Measurements from ENCODE around the gene DPH3. TPM values are rescaled to one million over a fixed set of nuclear protein-coding genes. Genes with fewer than 3 reads are reported as not detected.

The DPH3 gene
- polyA plus RNA-seq, 1 experiment: 31.4 TPM

GRCh38 chr3:16236030-16236639 is 28.6 kb downstream of the DPH3 start:
- Histone ChIP-seq H3K9me3 (ENCODE audit: control insufficient read depth, insufficient read depth, low read length) (no peaks in the 10 kb centered on the region), H3K4me3 (ENCODE audit: low read depth, low read length) (no peak overlapping the region), H3K27me3 (ENCODE audit: control insufficient read depth, insufficient read depth, low read length) (no peaks in the 10 kb centered on the region), H3K27ac (ENCODE audit: low read depth, low read length) (no peak overlapping the region)
- no peak for TF ChIP-seq CTCF (IDR thresholded peaks at IDR 0.05; ENCODE audit: low read depth, low read length)
- no peak for DNase-seq (ENCODE audit: low read depth, low spot score)
- ChIA-PET CTCF (no interaction called here), POLR2A (no interaction called here)

GRCh38 chr3:16234281-16234680 is 30.5 kb downstream of the DPH3 start:
- H3K27ac ChIP-seq (ENCODE audit: low read depth, low read length): no peak overlapping the region
- ChIA-PET POLR2A (no interaction called here), CTCF (interaction anchor here (0.5 to 2.1 kb wide), 2 partner anchors 211 to 418 kb away, joined by 3 to 4 read pairs; no protein-coding TSS in a partner anchor)
- no peaks in the 10 kb centered on the region for H3K27me3 ChIP-seq (ENCODE audit: control insufficient read depth, insufficient read depth, low read length)
- no peak for DNase-seq (ENCODE audit: low read depth, low spot score)
- no peak for TF ChIP-seq CTCF (IDR thresholded peaks at IDR 0.05; ENCODE audit: low read depth, low read length)
- no peak overlapping the region for H3K4me3 ChIP-seq (ENCODE audit: low read depth, low read length)
- no peaks in the 10 kb centered on the region for H3K9me3 ChIP-seq (ENCODE audit: control insufficient read depth, insufficient read depth, low read length)

GRCh38 chr3:16233806-16234205 is 30.9 kb downstream of the DPH3 start:
- Histone ChIP-seq H3K9me3 (ENCODE audit: control insufficient read depth, insufficient read depth, low read length) (no peaks in the 10 kb centered on the region), H3K27ac (ENCODE audit: low read depth, low read length) (no peak overlapping the region), H3K4me3 (ENCODE audit: low read depth, low read length) (no peak overlapping the region), H3K27me3 (ENCODE audit: control insufficient read depth, insufficient read depth, low read length) (no peaks in the 10 kb centered on the region)
- CTCF ChIA-PET: interaction anchor here (0.5 to 2.1 kb wide), 2 partner anchors 210 to 418 kb away, joined by 3 to 4 read pairs; no protein-coding TSS in a partner anchor
- TF ChIP-seq CTCF (IDR thresholded peaks at IDR 0.05; ENCODE audit: low read depth, low read length): no peak
- POLR2A ChIA-PET: no interaction called here
- DNase-seq (ENCODE audit: low read depth, low spot score): no peak

GRCh38 chr3:16231983-16232382 is 32.8 kb downstream of the DPH3 start:
- Histone ChIP-seq H3K4me3 (ENCODE audit: low read depth, low read length) (no peak overlapping the region), H3K9me3 (ENCODE audit: control insufficient read depth, insufficient read depth, low read length) (no peaks in the 10 kb centered on the region), H3K27ac (ENCODE audit: low read depth, low read length) (no peak overlapping the region), H3K27me3 (ENCODE audit: control insufficient read depth, insufficient read depth, low read length) (no peaks in the 10 kb centered on the region)
- POLR2A ChIA-PET: interaction anchor here (0.9 kb wide), 1 partner anchor 10 kb away, joined by 3 read pairs; no protein-coding TSS in a partner anchor
- CTCF ChIA-PET: interaction anchor here (1.0 to 1.8 kb wide), 2 partner anchors 16 to 53 kb away, joined by 4 read pairs; no protein-coding TSS in a partner anchor
- TF ChIP-seq CTCF (IDR thresholded peaks at IDR 0.05; ENCODE audit: low read depth, low read length): no peak
- no peak for DNase-seq (ENCODE audit: low read depth, low spot score)

- CTCF ChIA-PET: no interaction called here
These were observed 35.1 kb downstream of the DPH3 start for GRCh38 chr3:16229681-16230080.

More at GRCh38 chr3:16229681-16230080, 35.1 kb downstream of the DPH3 start:
- H3K4me3 ChIP-seq (ENCODE audit: low read depth, low read length): no peak overlapping the region
- TF ChIP-seq CTCF (IDR thresholded peaks at IDR 0.05; ENCODE audit: low read depth, low read length): no peak
- no peaks in the 10 kb centered on the region for H3K27me3 ChIP-seq (ENCODE audit: control insufficient read depth, insufficient read depth, low read length)
- H3K9me3 ChIP-seq (ENCODE audit: control insufficient read depth, insufficient read depth, low read length): no peaks in the 10 kb centered on the region
- H3K27ac ChIP-seq (ENCODE audit: low read depth, low read length): no peak overlapping the region
- DNase-seq (ENCODE audit: low read depth, low spot score): no peak
- POLR2A ChIA-PET: no interaction called here
